ENCODE measurements around the gene PITRM1. TPM values are rescaled to one million over a fixed set of nuclear protein-coding genes. Genes with fewer than 3 reads are reported as not detected.
A peak's percentile ranks its signal among the peaks of the same experiment; 100 is the strongest.

The PITRM1 gene
- total and polyA plus RNA-seq, 11 donors, result 65.8 to 128 (median 91.8) TPM

DNA sequence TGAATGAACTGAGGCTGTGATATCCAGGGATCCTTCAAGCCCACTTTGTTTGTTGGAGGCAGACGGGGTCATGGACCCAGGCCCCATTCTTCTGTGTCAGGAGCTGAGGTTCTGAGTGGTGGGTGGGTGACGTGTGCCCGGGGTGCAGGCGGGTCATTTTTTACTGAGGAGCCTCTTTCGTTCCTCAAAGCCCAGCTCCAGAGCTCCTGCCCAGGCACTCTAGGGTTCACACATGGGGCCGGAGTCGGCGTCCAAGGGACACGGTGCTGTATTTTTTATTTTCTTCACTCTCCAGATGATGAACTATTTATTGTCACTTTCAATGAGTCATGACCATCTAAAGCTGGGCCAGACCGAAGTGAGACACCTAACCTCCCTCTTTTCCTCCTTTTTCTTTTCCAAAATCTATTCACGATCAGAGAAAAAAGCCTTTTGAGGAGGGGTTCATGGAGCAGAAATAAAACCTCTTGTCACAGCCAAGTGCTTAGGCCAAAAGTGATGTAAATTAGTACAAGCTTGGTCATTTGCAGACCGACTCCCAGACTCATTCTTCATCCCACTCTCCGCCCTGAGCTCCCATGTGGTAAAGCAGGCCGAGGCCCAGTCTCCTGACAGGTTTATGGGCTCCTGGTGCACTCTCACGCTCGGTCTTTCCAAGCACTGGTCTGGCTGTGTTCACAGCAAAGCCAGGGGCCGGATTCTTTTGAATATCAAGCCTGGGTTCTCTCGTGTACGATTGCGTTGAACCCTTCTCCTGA, 41.4 kb upstream of the PITRM1 start:
- TF ChIP-seq, protein P1, sequence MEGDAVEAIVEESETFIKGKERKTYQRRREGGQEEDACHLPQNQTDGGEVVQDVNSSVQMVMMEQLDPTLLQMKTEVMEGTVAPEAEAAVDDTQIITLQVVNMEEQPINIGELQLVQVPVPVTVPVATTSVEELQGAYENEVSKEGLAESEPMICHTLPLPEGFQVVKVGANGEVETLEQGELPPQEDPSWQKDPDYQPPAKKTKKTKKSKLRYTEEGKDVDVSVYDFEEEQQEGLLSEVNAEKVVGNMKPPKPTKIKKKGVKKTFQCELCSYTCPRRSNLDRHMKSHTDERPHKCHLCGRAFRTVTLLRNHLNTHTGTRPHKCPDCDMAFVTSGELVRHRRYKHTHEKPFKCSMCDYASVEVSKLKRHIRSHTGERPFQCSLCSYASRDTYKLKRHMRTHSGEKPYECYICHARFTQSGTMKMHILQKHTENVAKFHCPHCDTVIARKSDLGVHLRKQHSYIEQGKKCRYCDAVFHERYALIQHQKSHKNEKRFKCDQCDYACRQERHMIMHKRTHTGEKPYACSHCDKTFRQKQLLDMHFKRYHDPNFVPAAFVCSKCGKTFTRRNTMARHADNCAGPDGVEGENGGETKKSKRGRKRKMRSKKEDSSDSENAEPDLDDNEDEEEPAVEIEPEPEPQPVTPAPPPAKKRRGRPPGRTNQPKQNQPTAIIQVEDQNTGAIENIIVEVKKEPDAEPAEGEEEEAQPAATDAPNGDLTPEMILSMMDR (IDR thresholded peaks at IDR 0.05), result no peak
- TF ChIP-seq POLR2A (IDR thresholded peaks at IDR 0.05), result no peak
- Histone ChIP-seq H3K4me1 (peaks cover 0 to 3% (median 0%) of the 10 kb centered on the region in 12 donors), H3K36me3 (no peaks in the 10 kb centered on the region), H3K4me3 (no peak overlapping the region), H3K9me3 (no peaks in the 10 kb centered on the region), H3K27ac (peak overlapping the region in 1 of 12 donors; percentile 48), H3K27me3 (no peaks in the 10 kb centered on the region)
- ATAC-seq (no peak), DNase-seq (no peak)
- WGBS, 4 donors, result 90 to 93% (median 92%) methylated on average over 16 to 20 of the region's 20 CpGs
- intact Hi-C loops (cut with DNase I), result no loop called here

- 62 to 79% (median 67%) methylated on average over 9 to 10 of the region's 10 CpGs for WGBS, 4 donors
- Histone ChIP-seq H3K4me1 (peaks cover 0 to 3% (median 0%) of the 10 kb centered on the region in 12 donors), H3K36me3 (no peaks in the 10 kb centered on the region), H3K27me3 (no peaks in the 10 kb centered on the region), H3K27ac (no peak overlapping the region), H3K9me3 (no peaks in the 10 kb centered on the region), H3K4me3 (no peak overlapping the region)
- intact Hi-C loops (cut with DNase I), result no loop called here
- peak in 1 of 5 donors; percentile 53 for DNase-seq
- TF ChIP-seq, protein P1 (IDR thresholded peaks at IDR 0.05), result no peak
- no peak for TF ChIP-seq POLR2A (IDR thresholded peaks at IDR 0.05)
- ATAC-seq, result no peak
These were observed 40.6 kb upstream of the PITRM1 start for GRCh38 chr10:3213208-3213607.

DNA sequence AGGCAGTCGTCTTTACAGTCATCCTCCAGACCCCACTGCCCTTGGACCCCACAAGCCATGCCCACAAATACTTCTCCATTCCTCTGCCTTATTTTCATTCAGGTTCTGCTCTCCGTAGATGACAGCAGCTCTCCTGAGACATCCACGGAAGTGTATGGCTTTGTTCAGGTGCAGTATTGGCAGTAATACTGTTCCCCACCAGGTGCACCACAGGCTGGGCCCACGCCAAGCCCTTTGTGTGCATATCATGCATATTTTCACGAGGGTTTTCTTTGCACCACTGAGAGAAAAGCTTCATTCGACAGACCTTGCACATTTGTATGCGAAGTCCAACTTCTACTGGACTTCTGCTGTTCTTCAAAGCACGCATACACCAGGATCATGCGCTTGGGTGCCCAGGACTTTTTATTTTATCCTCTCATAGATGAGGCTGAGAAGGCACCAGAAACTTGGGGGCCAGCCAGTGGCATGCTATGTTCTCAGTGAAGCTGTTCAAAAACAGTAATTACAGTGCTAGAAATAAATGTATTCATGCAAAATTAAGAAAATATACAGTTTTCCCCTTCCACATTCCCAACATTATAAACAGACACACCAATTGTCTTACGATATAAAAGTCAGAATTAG, 37.8 kb upstream of the PITRM1 start:
- DNase-seq, result no peak
- Histone ChIP-seq H3K4me3 (no peak overlapping the region), H3K27me3 (no peaks in the 10 kb centered on the region), H3K36me3 (no peaks in the 10 kb centered on the region), H3K27ac (no peak overlapping the region), H3K4me1 (peaks cover 0 to 3% (median 0%) of the 10 kb centered on the region in 12 donors), H3K9me3 (no peaks in the 10 kb centered on the region)
- intact Hi-C loops (cut with DNase I), result no loop called here
- no peak for TF ChIP-seq POLR2A (IDR thresholded peaks at IDR 0.05)
- TF ChIP-seq, protein P1 (IDR thresholded peaks at IDR 0.05), result no peak
- no peak for ATAC-seq
- WGBS, 4 donors, result 68 to 74% (median 71%) methylated on average over 10 of the region's 10 CpGs

All from heart left ventricle (tissue), 16 donors.